NCI-H345 treated with DMSO at 0.1 percent for 48 hours (cell line): ENCODE data around the gene NACC2.
A peak's percentile ranks its signal among the peaks of the same experiment; 100 is the strongest.

Experiments used
- DNase-seq: peaks from one replicate; lab custom pipeline; 2025; ENCODE audit not compliant: unreplicated experiment; lab: John Stamatoyannopoulos, UW

NACC2 gene, protein sequence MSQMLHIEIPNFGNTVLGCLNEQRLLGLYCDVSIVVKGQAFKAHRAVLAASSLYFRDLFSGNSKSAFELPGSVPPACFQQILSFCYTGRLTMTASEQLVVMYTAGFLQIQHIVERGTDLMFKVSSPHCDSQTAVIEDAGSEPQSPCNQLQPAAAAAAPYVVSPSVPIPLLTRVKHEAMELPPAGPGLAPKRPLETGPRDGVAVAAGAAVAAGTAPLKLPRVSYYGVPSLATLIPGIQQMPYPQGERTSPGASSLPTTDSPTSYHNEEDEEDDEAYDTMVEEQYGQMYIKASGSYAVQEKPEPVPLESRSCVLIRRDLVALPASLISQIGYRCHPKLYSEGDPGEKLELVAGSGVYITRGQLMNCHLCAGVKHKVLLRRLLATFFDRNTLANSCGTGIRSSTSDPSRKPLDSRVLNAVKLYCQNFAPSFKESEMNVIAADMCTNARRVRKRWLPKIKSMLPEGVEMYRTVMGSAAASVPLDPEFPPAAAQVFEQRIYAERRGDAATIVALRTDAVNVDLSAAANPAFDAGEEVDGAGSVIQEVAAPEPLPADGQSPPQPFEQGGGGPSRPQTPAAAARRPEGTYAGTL

DNA sequence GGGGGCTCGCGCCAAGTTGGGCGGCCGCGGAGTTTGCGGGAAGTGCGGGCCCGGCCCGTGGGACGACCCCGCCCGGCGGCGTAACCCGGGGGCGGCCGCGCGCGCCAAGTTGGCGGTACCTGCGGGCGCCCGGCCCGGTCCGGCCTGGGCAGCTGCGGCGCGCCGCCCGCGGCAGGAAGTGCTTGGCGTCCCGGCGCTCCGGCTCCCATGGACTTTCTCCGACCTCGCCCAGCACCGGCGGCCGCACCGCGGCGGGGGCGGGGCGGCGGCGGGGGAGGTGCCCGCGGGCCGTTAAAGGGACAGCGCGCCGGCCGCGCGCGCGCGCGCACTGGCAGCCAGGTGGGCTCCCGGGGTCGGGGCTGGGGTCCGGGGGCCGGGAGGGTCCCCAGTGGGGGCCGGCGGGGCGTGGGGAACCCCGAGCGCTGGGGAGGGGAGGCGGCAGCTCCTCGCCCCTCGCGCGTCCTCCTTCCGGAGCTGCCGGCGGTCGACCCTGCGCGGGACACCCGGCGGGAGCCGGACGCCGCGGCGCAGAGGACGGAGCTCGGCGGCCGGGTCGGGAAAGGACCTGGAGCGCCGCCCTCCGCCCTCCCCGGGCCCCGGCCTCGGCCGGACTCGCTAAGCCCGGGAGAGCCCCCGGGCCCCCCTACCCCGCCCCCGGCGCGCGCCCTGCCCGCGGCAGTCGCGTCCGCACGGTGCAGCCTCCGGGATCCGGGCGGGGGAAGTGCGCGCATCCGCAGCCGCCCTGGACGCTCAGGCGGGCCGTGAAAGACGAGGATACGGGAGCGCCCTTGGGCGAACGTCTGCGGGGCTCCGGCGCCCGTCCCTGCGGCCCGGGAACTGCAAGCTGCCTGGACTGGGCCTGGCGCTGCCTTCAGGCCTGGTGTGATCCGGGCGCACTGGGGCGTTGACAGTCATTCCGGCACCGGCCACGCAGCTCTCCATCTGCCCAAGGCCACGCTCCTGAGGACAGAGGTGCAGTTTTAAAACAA, at the start of gene NACC2:
Gene NACC2, minus strand, starts transcription at position 220 of the 989 bp plus-strand sequence. CDS start 44,768 bp downstream, outside the sequence.
- DNase-seq, result no peak

DNA sequence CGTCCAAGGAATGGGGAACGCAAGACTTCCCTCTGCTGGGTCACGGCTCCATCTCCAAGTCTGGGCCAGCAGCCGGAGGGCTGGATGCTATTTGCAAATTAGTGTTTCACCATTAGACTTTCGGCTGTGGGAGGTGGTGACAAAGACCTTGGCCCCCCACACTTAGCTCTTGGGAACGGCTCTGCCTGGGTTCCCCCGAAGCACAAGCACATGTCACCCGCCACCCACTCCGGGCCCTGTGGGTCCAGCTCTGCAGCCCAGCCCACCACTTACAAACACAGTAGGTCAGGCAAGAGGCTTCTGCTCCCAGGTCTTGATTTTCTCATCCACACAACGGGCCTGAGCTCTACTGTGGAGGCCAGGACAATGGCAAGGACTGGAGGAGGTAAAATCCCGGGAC, 49.4 kb upstream of the NACC2 start:
- no peak for DNase-seq

DNA sequence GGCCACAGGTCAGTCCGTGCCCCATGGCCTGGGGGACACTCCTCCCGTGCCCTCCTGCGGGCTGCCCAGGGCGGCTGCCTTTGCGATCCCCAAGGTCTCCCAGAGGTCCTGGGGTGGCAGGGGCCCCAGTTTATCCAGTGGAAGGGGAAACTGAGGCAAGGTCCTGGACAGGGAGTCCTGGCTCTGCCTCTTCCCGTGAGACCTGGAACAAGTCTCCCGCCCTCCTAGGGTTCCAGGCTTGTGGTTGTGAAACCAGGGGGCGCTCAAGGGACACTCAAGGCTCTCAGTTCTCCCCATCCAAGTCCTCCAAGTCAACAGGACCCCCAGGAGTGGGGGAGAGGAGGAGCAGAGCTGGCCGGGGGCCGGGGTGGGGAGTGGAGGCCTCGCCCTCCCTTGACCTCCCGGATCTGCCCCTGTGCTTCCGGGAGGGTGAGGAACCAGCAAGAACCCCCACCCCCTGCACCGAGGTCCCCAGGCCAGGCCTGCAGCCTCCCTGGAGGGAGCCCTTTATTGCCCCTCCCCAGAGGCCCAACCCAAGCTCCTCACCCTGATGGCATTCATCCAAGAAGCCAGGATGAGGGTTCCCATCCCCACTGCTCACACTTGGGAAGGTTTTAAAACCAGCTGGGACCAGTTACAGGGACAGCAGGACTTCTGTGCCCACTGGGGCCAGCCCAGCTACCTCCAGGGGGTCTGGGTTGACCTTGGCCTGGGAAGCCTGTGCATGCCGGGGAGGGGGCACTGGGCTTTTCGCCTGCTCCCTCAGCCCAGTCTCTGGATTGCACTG, 48.3 kb upstream of the NACC2 start:
- no peak for DNase-seq

DNA sequence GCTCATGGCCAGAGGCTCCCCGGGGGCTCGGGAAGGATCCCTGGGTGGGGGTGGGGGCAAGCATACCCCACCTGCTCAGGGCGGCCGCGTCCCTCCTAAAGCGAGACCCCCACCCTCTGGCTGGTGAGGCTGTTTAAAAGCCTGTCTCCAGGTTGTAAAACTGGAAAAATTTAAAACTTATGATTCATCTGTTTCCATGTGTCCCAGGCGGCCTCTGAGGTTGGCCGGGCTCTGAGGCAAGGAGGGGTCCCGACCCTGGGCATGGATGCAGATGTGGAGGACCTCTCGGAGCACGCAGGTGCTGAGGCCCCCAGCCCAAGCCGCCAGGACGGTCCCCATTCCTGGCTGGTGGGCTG, 47.7 kb upstream of the NACC2 start:
- no peak for DNase-seq

DNA sequence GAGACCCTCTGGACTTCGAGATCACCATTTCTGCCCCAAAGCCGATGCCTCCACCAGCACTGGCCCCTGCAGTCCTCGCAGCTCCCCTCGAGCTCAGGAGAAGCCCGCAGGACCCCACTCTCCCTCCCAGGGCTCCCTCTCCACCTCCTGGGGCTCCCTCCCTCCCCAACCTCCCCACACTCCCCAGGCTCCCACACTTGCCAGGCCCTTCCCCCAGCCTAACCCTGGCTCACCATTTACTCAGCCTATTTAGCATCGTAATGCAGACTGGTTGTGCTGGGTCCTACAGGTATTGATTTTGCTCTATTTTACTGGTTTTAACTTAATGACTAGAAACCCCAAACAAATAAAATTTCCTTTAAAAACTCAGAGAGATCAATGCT, 47.3 kb upstream of the NACC2 start:
- no peak for DNase-seq

DNA sequence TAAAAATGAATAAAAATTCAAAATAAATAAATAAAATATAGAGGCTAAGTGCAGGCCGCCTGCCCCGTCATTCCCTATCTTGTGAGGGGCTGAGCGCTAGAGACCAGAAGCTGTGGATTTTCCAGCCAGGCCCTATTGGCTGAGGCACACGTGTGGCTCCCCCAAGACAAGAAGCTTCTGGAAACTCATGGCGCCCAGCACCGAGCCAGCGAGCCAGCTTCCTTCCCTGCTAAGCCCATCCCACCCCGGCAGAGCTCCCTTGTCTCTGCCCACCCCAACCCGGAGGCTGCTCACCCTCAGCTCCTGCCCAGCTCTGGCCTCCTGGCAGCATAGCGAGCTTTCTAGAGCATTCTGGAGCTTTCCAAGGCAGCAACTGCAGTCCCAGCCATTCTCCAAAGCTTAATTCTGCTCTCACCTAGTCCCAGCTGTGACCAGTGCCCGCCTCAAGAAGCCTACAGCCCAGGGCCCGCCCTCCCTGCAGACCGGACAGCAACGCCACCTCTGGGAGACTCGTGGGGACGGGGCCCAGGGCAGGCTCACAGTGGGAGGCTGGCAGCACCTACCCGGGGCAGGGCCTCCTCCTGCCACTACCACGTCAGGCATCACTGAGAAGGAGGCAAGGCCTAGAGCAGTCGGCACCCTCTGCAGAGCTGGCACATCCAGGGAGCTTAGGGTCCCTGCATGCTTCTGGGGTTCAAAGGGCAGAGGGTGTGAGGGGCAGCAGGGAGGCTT, 46.8 kb upstream of the NACC2 start:
- no peak for DNase-seq

DNA sequence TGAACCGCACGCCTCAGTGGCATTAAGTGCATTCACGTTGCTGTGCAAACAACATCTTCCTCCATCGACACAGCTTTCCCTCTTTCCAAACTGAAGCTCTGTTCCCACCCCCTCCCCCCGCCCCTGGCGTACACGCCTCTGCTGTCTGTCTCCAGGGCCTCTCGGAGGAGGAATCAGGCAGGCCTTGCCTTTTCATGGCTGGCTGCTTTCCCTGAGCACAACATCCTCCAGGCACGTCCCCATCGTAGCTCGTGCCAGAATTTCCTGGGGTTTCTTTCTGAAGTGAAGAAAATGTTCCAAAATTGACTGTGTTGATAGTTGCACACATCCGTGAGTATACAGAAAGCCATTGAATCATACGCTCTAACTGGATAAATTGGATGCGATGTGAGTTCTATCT, 45.9 kb upstream of the NACC2 start:
- peak; percentile 85 for DNase-seq

DNA sequence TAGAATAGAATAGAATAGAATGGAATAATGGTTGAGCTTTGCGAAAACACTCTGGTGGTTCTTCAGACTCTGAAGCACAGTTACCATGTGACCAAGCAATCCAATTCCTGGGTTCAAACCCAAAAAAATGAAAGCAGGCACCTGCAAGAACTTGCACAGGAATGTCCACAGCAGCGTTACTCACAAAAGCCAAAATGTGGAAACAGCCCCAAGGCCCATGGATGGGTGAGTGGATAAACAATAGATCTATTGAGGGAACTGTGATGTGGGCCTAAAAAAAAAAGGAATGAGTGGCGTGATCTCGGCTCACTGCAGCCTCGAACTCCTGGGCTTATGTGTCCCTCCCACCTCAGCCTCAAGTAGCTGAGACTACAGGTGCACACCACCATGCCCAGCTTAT, 45.0 kb upstream of the NACC2 start:
- no peak for DNase-seq

DNA sequence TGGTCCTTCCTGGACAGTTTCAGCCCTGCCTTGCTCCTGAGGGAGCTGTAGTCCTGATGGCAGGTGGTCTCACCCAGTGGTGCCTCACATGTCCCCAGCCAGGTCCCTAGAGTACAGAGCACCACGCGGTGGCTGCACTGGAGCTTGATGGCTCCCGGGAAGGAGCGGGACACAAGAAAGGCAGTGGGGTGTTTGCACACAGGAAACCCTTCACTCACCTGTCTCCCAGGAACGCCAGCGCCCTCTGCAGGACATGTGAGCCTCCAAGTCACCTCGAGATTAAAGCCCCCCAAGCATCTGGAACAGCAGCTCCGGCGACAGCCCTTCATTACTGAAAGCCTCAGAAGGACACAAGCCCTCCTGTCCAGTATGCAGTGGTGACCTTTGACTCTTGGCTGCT, 43.5 kb upstream of the NACC2 start:
- no peak for DNase-seq

DNA sequence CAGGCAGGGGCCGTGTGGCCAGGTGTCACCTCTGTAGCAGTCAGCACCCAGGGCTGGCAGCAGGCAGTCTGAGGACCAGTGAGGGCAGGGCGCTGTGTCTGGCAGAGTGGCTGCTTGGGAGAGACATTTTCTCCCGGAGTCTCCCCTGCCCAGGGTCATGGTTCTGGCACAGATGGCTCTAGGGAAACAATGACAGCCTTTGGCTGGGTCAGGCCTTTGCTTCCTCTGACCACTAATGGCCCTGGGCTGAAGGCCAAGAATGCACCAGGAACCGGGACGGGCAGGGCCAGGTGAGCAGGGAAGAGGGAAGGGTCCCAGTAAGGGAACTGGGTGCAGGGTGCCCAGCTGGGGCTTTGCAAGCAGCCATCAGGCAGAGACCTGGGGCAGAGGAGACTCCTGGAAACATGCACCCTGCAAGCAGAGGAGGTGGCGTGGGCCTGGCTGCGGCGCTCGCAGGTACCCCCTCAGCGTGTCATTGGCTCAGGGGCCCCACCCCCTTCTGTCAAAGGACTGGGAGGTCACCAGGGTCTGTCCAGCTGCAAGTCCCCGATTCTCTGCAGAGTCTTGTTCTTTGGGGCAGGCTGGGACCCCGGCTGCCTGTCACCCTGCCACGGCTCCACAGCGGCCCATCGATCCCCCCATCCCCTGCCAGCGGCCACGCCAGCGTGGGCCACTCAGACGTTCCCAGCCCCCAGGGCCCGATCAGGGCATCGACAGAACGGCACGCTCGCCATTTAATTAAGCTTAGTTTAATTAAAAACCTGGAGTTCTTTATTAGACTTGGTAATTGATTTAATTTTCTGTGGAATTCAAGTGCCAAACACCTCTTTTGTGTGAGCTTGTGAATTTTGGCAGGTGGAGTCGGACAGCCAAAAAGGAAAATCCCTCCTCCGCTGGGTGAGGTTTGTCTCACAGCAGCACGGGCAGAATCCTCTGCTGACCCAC, 42.5 kb upstream of the NACC2 start:
- DNase-seq, result no peak

DNA sequence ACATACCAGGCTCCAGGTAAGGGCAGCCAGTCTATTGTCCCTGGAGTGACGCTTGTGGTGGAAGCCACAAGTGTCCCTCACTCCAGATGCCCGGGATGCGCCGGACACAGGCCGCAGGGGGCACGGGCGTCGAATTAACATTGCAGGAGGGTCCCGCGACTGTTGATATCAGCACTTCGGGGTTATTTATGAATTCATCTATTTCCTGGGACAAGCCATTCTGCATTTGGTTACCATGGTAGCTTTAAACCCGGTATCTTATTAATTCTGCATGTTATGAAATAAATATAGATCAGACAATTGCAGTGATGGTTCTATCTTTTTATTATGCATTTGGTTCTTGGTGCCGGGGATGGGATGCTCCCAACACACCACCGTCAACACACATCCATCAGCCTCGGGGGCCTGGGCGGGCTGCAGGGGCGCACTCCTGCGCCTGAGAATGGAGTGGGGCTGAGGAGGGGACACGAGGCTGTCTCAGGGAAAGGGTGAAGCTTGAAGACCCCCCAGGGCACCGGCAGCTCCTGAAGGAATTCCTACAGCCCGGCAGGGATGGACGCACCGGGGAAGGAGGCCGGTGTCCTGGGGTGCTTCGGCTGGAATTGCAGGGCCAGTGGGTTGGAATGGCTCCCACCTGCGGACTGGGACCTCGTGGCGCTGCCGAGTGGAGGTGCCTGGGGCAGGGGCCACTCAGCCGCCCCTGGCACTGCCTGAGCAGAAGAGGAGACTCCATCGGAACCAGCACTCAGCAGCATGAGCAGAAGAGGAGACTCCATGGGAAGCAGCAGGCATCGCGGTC, 41.2 kb upstream of the NACC2 start:
- DNase-seq, result no peak

DNA sequence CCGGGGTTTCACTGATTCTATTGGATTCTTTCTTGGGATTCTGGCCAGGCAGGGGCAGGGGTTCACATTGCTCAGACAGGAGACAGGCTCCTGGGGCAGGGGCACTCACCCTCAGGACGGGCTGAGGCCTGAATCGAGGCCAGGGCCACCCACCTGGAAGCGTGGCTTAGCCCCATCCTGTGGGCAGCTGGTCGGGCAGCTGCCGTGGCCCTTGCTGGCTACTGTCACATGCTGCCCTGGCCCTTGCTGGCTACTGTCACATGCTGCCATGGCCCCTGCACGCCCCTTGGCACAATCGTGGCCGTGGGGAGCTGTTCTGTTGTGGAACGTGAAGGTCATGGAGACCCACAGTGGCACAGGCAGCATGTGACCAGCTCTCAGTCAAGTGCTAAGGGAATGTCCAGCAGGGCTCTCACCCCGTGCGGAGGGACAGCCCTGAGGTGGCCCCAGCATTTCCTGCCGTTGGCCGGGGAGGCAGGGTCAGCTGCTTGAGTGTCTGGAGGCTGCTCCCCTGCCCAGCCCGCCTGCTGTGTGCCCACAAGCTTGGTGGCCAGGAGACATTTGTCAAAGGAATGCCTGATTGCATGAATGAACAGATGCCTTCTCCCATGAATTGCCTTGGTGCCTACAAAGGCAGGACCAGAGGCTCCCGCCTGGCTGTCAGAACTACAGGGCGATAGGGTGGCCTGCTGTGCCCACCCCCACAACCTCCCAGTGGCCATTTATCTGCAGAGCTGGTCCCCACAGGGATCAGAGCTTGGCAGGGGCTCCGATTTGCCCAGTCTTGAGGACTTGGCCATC, 40.4 kb upstream of the NACC2 start:
- DNase-seq, result no peak

DNA sequence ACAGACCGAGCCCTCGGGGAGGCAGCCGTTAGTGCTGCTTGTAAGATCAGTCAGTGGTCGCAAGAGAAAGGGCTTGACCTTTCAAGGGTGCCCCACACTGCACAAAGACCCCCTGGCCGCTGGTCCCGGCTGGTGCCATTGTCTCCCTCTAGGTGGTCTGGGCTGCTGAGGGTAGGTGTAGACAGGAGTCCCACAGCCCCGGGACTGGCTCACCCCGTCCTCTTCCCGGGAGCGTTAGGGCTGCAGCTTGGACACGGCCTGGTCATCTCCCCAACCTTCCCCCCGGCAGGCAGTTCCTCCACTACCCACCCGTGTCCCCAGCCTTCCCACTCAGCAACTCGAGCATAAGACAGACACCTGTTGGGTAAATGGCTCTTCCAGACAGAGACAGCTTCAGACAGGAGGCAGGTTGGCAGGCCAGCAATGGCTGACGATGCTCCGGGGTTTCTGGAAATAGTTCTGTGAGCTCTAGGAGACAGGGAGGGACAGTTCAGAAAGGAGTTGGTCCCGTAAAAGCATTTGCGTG, 38.9 kb upstream of the NACC2 start:
- DNase-seq, result no peak

DNA sequence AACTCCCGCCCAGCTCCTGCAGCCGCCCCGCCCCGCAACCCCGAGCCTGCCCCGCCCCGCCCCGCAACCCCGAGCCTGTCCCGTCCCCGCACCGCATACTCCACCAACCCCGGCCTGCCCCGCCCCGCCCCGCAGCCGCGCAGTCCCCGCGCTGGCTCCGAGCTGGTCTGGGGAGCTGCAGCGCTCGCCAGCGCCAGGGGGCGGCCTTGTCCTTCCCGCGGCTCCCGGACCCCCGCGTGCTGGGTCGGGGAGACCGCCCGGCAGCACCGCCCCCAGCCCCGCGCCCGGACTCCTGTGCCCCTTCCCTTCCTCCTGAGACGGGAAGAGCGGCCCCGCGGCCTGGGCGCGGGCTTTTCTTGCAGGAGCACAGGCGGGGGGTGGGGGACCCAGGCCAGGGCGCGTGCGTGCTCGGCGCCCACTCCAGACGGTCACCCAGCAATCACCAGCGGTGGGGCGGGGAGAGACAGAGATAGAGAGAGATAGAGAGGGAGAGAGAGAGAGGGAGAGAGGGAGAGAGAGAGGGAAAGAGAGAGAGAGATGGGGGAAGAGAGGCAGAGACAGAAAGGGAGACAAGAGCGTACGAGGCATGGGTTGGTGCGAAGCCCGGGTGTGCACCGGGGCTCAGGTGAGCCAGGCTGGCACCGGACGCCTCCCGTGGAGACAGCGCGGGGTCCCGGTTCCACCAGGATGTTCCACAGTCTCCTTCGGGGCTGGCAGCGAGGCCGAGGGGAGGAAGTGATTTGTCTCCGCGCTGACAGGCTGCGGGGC, 38.3 kb upstream of the NACC2 start:
- no peak for DNase-seq

DNA sequence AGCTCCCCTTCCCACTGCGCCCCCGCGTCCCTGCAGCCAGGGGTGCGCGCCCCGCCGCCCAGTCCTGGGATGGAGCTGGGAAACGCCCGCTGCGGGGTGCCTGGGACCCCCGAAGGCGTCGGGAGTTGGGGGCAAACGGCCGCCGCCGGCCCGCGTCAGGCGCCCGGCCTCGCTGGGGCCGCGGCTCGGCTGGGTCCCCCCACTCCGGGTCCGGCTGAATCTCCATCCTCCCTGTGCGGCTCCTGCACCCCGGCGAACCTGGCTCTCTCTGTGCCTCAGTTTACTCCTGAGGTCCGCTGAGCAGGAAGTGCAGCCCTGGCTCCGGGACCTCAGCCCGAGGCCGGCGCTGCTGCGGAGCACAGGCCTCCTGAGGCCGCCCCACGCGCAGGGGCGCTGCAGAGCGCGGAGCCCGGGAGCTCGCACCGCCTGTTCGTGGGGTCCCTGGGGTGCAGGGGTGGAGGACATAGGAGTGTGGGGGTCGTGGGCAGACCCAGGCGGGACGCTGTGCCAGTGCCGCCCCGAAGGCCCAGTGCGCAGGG, 37.5 kb upstream of the NACC2 start:
- DNase-seq, result no peak
